CMK (cell line): Measurements from ENCODE around the gene PTGIS.

Experiments used
- DNase-seq: peaks from one replicate; pipeline ENCODE4 v3.0.0-alpha.2; 2010; ENCODE audit warnings: low read depth

The PTGIS gene

DNA sequence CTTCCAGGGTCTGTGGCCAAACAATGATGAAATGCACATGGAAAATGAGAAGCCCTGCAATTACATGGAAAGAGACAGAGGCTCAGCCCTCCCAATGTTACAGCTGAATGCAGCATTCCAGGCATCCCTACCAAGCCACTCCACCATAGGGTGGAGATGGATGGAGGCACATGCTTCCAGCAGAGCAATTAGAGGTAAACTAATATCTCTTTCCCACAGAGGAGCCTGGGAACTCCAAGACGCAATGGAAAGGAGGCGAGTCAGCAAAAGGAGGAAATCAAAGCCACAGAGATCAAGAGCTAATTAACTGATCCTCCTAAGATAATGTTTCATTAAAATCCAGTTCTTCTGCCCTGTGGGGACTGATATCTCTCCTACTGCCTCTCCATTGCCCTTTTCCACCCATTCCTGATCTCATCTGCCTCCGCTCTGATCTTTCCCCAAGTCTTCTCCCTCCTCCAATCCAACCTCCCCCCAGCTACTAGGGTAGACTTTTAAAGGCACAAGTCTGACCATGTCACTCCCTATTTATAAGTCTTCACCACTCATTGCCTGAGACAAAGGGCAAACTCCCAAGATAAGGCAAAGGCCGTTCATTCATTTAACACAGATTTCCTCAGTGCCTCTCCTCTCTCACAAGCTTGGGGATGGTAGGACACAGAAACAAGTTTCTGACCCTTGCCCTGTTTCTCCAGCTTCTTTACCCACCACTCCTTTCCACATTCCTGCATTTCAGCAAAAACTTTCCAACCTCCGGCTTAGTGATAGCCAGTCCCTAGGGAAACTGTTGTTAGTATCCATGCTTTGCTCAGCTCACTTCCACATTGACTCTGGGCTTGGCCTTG, 71.2 kb downstream of the PTGIS start:
- no peak for DNase-seq

DNA sequence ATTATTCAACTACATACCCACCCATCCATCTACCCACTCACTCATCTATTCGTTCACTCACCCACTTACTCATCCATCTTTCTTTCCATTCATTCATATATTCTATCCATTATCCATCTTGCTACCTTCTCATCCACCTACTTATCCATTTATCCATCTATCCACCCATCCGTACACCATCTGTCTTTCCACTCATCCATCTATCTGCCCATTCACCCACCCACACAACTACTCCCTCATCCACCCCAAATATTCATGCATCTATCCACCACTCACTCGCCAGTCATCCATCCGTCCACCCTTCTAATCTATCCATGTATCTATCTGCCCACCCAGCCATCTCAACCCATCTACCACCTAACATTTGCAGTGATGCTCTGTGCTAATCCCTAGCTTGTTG, 71.9 kb downstream of the PTGIS start:
- DNase-seq: no peak

DNA sequence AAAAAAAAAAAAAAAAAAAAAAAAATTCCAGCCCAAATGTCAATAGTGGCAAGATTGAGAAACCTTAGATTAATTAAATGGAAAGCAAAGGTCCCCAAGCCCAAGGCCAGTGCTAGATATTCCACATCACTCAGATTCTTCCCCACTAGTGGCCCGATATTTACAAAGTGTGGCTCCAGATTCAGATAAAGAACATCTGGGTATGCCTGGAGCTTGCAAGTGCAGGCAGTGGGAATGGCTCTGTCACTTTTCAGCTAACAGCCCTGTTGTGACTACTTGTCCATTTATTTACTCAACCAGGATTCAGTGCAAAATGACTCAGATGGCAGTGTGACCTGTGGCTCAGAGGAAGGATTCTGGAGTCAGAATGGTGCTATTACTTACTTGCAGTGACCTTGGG, 77.2 kb downstream of the PTGIS start:
- no peak for DNase-seq

DNA sequence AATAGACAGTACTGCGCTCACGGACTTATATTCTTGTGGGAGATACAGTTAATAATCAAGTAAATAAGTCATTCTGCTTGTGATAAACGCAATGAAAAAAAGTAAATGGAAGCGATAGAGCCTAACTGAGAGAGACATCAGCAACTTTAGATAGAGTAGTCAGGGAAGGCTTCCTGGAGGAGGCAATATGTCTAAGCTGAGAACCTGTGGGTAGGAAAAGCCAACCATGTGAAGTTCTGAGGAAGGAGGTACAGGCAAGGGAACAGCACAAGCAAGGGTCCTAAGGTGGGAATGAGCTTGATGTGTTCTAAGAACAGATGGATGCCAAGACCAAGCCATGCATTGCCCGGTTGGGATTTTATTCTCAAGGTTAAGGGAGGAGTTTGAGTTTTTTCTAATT, 78.2 kb downstream of the PTGIS start:
- no peak for DNase-seq

DNA sequence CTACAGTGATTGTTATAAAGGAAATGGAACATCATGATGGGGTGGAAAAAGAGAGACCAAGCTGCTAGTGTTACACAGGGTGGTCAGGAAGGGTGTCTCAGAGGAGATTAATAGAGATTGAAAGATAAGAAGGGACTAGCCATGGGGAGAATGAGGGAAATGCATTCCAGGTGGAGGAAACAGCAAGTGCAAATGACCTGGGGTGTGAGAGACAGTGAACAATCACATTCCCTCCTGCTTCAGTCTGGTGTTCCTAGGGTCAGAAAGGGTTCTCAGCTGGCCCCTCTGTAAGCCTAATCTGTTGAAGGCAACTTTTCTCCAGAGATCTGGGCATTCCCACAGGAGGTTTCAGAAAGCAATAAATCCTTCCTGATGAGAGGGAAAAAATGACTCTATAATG, 81.9 kb downstream of the PTGIS start:
- DNase-seq: no peak

DNA sequence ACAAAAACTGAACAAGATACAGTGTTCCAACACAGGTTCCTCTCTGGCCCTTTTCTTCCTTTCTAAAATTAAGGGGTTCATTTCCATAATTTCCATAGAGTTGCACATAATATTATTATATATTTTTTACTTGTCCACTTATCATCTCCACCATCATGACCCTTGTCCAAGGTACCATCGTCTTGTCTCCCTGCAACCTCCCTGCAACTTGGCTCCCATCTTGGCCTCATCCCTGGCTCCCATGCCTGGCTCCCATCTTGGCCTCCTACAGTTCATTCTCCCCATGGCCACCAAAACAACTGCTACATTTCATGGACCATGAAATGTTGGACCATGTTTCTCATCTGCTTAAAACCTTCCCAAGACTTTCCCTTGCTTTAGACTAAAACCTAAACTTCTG, 82.4 kb downstream of the PTGIS start:
- DNase-seq: no peak

DNA sequence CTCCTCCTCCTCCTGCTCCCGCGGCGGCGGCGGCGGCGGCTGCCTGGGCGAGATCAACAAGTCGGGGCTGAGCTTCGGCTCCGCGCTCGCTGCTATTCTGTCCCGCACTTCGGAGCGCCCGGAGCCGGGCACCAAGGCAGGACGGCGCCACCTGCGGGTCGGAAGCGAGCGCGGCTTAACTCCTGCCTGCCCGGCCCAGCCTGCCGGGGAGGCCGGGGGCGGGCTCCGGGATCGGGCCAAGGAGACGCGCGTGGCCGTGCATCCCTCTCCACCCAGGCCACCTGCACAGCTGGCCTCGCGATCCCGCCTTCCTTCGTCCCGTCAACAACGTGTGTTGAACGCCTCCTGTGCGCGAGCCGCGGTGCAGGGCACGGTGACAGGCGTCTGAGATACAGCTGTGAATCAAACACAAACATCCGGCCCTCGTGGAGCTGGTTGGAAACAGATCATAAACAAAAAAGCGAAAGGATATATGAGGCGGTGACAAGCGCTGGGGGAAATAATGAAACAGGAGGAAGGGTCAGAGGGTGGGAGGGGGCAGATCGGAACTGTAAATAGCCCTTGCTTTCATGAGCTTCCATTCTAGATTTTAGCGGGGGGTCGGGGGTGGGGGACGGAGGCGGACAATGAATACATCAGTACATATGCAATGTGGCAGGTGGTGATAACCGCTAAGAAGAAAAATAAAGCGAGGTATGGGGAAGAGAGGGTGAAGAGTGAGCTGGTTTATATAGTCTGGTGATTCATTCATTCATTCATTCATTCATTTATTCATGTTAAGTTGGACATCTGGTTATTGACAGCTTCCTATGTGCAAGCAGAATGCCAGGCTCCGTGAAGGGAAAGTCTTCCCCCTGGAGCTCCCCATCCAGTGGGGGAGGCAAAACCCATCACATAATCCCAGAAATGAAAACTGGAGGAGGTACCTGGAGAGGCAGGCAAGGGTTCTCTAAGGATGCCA, 83.5 kb downstream of the PTGIS start:
- no peak for DNase-seq

DNA sequence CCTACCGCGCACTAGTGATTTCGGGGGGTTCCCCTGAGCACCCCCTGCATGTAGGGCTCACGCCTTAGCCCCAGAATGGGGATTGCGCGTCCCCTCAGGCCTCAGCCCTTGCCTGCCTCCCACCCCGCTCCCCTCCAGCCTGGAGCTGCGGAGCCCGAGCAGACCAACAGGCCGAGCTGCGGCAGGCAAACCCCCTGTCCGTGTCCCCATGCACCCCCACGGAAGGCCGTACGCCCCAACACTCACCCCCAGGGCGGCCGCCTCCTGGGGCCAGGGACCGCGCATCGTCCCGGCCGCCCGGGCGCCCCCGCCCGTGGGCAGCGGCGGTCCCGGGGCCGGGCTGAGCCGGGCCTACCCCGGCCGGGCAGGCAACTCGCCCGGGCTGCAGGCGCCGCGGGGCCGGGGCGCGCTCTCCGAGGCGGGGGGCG, 84.2 kb downstream of the PTGIS start:
- no peak for DNase-seq

DNA sequence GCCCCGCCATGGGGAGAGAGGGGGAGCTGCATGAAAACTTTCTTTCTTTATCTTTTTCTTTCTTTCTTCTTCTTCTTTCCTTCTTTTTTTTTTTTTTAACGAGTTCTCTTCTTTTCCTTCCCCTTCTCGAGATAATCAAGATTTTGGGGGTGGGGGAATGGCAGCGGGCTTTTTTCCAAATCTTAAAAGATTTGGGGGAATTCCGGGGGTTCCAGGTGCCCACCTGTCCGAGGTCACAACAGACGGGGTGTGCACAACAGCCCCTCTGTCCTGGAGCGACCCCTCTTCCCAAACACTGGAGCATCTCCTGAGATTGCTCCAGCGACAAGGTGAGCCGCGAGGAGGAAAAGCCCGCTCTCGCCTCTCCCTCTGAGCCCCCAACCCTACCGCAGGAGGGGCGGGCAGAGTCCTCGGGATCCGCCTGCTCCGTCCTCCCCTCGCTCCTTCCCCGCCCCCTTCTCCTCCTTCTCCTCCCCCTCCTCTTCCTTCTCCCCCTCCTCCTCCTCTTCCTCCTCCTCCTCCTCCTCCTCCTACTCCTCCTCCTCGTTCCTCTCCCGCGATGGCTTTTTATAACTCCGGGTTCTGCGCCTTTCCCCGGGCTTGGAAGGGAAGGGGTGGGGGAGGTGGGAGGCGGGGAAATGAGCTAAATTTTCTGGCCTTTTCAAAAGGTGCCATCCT, 84.8 kb downstream of the PTGIS start:
- no peak for DNase-seq

DNA sequence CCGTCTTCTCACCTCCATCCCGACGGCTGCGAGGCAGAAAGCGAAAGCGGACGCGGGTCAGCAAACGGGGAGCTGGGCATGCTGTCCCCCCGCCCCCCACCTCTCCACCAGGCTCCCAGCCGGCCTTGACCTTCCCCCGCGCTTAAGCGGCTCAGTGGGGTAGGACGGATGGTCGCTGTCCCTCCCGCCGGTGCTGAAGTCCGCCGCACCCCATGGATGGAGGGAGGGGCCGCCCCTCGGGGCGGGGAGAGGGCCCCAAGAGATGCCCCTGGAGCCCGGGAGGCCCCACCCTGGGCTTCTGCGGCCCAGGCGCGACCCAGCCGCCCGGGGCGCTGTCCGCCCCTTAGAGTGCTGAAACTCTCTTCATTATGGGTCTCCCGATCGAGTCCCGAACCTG, 85.3 kb downstream of the PTGIS start, which contains the start of gene KCNB1:
TSS of gene KCNB1 (minus strand) at position 48 of the 397 bp plus-strand sequence. CDS start 188 bp downstream, outside the sequence.
- no peak for DNase-seq

DNA sequence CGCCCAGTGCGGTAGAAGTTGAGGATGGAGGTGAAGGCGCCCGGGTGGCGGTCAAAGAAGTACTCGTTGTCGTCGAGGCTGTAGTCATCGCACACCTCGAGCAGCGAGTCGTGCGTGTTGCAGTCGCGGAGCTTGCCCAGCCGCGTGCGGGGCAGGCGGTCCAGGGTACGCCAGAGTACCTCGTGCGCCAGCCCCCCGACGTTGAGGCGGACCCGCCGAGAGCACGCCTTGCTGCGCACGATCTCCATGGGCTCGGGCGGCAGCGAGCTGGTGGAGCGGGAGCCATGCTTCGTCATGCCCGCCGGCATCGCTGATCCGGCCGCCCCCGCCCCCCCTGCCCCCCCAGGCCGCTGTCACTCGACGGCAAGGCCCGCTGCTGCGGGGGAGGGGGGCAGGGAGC, 85.8 kb downstream of the PTGIS start:
- no peak for DNase-seq

DNA sequence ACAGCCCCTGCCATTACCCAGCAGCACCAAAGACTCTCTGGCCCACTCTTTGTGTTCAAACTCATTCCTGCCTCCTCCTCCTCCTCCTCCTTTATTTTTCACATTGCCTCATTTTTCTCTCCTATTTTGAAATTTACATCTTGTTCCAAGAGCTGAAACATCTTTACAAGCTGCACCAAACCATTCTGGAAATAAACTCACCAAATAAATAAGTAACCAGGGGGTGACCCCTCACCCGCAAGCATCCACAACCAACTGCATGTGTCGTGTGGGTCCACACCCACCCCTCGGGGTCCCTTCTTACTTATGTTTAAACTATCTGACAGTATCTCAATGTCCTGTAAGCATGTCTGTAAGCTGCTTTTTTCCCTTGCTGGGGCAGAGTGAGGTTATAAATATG, 86.8 kb downstream of the PTGIS start:
- DNase-seq: no peak

DNA sequence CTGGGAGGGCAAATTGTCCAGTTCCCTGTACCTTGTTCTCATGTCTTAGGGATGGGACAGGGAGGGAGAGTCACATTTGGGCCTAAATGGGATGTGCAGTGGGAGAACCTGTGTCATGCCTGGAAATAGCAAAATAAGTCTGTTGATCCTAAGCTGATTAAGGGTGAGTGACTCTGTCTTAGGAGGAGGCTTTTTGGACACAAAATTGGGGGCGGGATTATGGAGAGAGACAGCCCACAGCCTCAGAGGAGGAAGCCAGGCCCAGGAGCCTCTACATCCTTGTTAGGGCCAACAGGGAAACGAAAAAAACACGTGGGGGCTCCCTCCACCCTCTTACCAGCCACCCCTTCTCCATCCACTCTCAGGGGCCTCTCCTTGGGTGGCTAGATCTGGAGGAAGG, 87.7 kb downstream of the PTGIS start:
- no peak for DNase-seq

DNA sequence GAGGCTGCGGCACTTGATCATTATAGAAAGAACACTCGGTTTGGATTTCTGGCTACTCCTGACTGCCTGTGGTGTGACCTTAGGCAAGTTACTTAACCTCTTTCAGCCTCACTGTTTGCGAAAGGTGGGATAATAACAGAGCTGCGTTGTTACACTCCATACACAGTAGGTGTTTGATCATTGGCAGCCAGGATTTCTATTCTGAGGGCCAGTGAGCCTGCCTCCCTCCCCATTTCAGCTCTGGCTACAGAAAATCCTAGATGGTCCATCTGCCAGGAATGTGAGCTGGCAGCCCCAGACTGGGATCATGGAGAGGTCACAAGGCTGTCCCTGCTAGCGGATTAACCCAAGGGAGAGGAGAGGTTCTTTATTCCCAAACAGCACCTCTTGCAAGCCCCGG, 88.2 kb downstream of the PTGIS start:
- no peak for DNase-seq

DNA sequence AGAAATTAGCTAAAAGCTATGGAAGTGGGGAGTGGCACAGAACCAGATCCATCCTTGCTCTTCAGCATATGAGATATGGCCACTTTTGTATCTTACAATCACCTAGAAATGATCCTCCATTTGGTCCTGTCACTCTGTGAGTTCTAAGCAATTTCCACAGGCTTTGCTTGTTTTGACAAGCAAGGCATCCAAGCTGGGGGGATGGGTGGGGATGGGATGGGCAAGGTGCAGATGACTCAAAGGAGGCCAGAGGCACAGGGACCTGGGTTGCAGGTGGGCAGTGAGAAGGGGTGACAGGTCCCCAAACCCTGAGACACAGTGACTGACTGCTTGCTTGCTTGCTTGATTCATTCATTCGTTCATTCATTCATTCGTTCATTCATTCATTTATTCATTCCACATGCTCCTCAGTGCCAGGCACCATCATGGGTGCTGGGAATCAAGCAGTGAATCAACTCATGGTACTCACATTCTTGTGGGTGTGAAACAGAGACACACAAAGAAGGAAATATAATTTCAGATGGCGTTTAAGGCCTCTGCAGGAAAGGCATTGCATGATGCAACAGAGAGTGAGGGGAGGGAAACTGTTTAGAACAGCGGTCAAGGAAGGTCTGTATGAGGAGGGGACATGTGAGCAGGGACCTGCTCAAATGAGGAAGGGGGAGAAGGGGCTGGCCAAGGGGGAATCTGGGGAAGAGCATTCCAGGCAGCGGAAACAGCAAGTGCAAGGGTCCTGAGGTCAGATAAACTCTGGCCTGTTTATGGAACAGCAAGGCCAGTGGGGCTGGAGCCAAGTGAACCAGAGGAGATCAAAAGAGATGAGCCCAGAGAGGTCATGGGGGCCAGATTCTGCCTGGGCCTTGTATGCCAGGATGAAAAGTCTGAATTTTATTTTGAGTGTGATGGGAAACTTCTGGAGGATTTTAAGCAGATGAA, 88.9 kb downstream of the PTGIS start:
- no peak for DNase-seq

DNA sequence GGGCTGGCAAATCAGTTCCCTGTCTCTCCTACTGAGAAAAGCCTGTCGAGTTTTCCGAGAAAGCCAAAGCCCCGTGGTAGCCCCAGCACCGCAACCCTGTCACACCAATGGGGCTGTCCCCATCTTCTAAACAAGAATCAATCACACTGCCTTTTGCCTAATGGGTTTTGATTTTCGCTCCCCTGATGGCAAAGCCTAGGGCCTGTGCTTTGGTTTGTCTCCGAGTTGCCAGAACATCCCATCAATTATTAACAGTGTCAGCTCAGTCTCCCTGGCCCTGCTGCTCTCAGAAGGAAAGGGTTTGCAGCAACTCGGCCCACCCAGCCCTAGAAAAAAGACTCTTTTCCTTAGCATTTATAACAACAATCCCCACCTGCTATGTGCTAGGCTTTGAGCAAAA, 89.7 kb downstream of the PTGIS start:
- DNase-seq: no peak

DNA sequence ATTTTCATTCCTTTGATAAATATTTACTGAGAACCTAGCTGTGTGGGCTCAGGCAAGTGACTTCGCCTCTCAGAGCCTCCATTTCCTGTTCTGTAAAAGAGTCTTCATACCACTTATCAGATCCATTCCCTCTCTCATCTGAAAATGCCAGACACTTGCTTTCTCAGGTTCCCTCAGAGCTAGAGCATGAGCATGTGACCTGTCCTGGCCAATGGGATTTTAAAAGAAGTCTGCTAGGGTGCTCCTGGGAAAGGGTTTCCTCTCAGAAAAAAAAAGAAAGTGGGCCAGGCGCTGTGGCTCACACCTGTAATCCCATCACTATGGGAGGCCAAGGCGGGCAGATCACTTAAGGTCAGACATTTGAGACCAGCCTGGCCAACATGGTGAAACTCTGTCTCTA, 90.7 kb downstream of the PTGIS start:
- DNase-seq: no peak

DNA sequence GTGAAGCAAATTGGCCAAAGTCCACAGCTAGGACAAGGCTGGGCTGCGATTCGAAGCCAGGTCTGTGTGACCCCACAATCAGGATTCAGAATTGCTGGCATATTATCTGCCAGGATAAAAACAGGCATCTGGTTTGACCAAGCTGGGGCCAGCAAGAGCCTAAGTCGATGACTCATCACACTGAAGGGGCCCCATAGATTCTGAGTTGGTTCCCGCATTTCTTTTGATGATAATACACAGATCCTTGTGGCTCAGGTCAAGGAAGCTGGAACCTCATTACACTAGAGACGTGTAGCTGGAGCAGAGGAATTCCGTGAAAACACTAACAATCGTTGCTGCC, 92.0 kb downstream of the PTGIS start:
- no peak for DNase-seq

DNA sequence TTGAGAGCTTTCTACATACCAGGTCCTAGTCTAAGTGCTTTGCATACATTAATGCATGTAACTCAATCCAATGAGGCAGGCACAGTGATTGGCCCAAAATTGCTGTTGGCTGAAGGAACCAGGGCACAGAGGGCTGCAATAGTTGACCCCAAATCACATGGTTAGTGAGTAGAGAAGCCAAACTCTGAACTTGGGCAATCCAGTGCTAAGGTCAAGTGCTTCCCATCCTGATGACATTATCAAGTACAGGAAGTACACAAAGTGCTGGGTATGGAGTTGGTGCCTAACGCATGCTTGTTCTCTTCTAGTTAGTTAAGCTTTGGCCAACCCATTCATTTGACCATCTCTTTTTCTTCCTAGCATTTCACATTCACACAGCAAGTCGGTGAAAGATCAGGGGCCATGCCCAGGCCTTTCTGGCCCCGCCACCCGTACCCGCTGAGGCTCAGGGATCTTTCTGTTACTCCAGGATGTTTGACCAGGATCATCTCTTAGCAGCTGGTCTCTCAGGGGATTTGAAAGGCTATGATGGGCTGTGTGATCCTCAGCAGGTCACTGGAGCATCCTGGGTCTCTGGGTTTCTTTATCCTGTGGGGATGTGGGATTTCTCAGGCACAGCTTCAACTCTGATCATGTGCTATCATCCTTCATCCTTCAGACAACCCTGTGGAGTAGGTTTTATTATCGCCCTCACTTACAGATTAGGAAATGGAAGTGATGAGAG, 92.5 kb downstream of the PTGIS start:
- no peak for DNase-seq

DNA sequence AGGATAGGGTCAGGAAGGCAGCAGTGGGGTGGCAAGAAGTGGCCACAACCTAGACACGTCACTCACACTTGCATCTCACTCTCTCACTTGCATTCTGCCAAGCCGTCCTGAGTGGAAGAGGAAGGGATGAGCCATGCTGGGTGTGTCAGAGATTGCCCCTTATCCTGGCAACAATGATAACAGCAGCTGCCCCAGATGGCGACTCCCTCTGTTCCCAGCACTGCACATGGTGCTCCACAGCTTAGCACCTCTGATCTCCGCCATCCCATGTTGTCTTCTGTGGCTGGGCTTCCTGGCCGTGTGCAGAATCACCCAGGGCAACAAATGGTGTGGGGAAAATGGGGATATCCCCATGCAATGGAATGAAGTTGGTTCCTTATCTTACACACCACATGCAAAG, 96.5 kb downstream of the PTGIS start:
- DNase-seq: peak; percentile 12

DNA sequence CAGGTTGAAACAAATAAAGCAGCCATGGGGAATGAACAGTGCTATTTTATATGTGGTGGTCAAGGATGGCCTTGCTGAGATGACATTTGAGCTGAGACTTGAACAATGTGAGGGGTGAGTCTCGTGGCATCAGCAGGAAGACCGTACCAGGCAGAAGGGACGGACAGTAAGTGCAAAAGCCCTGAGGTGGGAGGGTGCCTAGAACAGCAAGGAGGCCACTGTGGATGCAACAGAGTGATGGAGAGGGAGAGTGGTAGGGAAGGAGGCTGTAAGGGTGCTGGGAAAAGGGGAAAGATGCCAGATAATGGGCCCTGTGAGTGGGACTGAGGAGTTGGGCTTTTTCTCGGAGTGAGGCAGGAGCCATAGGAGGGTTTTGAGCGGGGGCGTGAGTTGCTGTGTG, 97.0 kb downstream of the PTGIS start:
- no peak for DNase-seq
